ENCODE measurements around the gene SPRED3.
"Not testable (repeated sequence)": the region's sequence is repeated elsewhere in the genome, so short reads cannot be mapped to it uniquely, and the experiment has no call there.

The SPRED3 gene

GRCh38 chr19:38421856-38422255 is 33.4 kb downstream of the SPRED3 start:
- TF ChIP-seq, protein P1, sequence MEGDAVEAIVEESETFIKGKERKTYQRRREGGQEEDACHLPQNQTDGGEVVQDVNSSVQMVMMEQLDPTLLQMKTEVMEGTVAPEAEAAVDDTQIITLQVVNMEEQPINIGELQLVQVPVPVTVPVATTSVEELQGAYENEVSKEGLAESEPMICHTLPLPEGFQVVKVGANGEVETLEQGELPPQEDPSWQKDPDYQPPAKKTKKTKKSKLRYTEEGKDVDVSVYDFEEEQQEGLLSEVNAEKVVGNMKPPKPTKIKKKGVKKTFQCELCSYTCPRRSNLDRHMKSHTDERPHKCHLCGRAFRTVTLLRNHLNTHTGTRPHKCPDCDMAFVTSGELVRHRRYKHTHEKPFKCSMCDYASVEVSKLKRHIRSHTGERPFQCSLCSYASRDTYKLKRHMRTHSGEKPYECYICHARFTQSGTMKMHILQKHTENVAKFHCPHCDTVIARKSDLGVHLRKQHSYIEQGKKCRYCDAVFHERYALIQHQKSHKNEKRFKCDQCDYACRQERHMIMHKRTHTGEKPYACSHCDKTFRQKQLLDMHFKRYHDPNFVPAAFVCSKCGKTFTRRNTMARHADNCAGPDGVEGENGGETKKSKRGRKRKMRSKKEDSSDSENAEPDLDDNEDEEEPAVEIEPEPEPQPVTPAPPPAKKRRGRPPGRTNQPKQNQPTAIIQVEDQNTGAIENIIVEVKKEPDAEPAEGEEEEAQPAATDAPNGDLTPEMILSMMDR (IDR thresholded peaks at IDR 0.05; ENCODE audit: low read depth, low read length) = no peak
- in situ Hi-C loops (cut with HindIII; ENCODE audit: low sequenced_read_pairs) = no loop called here
- H3K4me3 ChIP-seq (ENCODE audit: low read depth, low read length) = no peak overlapping the region

GRCh38 chr19:38422438-38422837 is 33.9 kb downstream of the SPRED3 start:
- H3K4me3 ChIP-seq (ENCODE audit: low read depth, low read length) = no peak overlapping the region
- TF ChIP-seq, protein P1 (IDR thresholded peaks at IDR 0.05; ENCODE audit: low read depth, low read length) = no peak
- in situ Hi-C loops (cut with HindIII; ENCODE audit: low sequenced_read_pairs) = no loop called here
- no peak for DNase-seq (ENCODE audit: low read depth, low spot score)

More at GRCh38 chr19:38421856-38422255, 33.4 kb downstream of the SPRED3 start:
- DNase-seq (ENCODE audit: low read depth, low spot score) = no peak

DNA sequence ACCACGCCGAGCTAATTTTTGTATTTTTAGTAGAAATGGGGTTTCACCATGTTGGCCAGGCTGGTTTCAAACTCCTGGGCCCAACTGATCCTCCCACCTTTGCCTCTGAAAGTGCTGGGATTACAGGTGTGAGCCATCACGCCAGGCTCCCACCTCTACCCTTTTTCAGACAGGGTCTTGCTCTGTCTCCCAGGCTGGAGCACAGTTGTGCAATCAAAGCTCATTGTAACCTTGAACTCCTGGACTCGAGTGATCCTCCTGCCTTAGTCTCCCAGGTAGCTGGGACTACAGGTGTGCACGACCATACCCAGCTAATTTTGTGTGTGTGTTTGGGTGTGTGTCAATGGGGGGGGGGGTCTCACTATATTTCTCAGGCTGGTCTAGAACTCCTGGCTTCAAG is 35.8 kb downstream of the SPRED3 start:
- H3K4me3 ChIP-seq (ENCODE audit: low read depth, low read length) = no peak overlapping the region
- TF ChIP-seq, protein P1 (IDR thresholded peaks at IDR 0.05; ENCODE audit: low read depth, low read length) = no peak
- no peak for DNase-seq (ENCODE audit: low read depth, low spot score)
- in situ Hi-C loops (cut with HindIII; ENCODE audit: low sequenced_read_pairs) = no loop called here

GRCh38 chr19:38425222-38425809 is 36.8 kb downstream of the SPRED3 start:
- in situ Hi-C loops (cut with HindIII; ENCODE audit: low sequenced_read_pairs) = no loop called here
- TF ChIP-seq, protein P1 (IDR thresholded peaks at IDR 0.05; ENCODE audit: low read depth, low read length) = no peak
- H3K4me3 ChIP-seq (ENCODE audit: low read depth, low read length) = no peak overlapping the region
- no peak for DNase-seq (ENCODE audit: low read depth, low spot score)

DNA sequence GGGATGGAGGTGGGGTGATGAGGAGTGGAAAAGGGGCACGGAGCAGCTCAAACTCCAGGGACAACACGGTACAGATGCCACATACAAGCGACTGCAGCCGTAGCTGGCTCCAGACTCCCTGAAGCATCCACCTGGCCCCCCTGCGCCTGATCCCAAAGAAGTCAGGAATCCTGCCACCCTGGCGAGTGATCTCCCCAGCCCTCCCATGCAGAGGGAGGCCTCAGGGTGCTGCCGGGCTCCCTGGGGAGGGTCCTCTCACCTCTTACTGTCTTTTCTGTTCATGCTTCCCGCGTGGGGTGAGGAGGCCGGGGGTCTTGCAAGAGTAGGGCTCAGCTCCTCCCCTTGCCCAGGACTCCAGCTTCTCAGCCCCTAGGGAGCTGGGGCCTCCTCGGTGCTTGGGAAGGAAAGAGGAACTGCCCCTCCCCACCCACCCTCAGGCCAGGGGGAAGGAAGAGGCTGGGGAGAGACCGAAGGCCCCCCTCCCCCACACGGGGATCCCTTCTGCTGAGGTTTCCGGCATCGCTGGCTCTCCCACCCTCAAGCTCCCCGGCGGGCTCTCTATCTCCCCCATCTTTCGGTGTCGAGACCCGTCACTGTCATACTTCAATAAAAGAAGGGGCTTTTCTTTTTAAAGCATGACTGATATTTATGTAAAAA is 37.4 kb downstream of the SPRED3 start, which contains the start of gene RASGRP4:
TSS of gene RASGRP4 (minus strand) at position 410 of the 657 bp plus-strand sequence. CDS start at position 282, 128 bp downstream.
- TF ChIP-seq, protein P1 (IDR thresholded peaks at IDR 0.05; ENCODE audit: low read depth, low read length) = no peak
- H3K4me3 ChIP-seq (ENCODE audit: low read depth, low read length) = no peak within 1 kb of the TSS
- no peak for DNase-seq (ENCODE audit: low read depth, low spot score)
- in situ Hi-C loops (cut with HindIII; ENCODE audit: low sequenced_read_pairs) = no loop called here

- DNase-seq (ENCODE audit: low read depth, low spot score); H3K4me3 ChIP-seq (ENCODE audit: low read depth, low read length); in situ Hi-C loops (cut with HindIII; ENCODE audit: low sequenced_read_pairs): not testable (repeated sequence)
These were observed 38.7 kb downstream of the SPRED3 start for GRCh38 chr19:38427035-38427677.
